ENCODE results near the gene CDH23. TPM values are rescaled to one million over a fixed set of nuclear protein-coding genes. Genes with fewer than 3 reads are reported as not detected.

Gene CDH23
- total and polyA plus RNA-seq, 8 donors = 3.4 to 64.6 (median 9.9) TPM

GRCh38 chr10:71382028-71382427 lies 14.7 kb upstream of the CDH23 start:
- WGBS, 2 donors = 67 to 79% methylated on average over 2 of the region's 2 CpGs
- Histone ChIP-seq H3K36me3 (no peaks in the 10 kb centered on the region), H3K9me3 (no peaks in the 10 kb centered on the region), H3K4me1 (peaks cover 0 to 6% (median 0%) of the 10 kb centered on the region in 3 donors), H3K27ac (no peak overlapping the region), H3K4me3 (no peak overlapping the region), H3K27me3 (no peaks in the 10 kb centered on the region)
- intact Hi-C loops (cut with DNase I) = loop anchor here in 2 of 3 donors (5.0 to 10.0 kb wide), 3 partner anchors 190 to 433 kb away; partner anchors contain the start of gene C10orf105 (in 1 of the 2)
- TF ChIP-seq CTCF (IDR thresholded peaks at IDR 0.05) = no peak
- ATAC-seq = no peak
- FAIRE-seq = no peak
- DNase-seq = no peak

GRCh38 chr10:71382757-71383156 lies 14.0 kb upstream of the CDH23 start:
- ATAC-seq (no peak), DNase-seq (no peak), FAIRE-seq (no peak)
- Histone ChIP-seq H3K9me3 (no peaks in the 10 kb centered on the region), H3K36me3 (no peaks in the 10 kb centered on the region), H3K27me3 (no peaks in the 10 kb centered on the region), H3K27ac (no peak overlapping the region), H3K4me3 (no peak overlapping the region), H3K4me1 (peaks cover 0 to 4% (median 0%) of the 10 kb centered on the region in 3 donors)
- TF ChIP-seq CTCF (IDR thresholded peaks at IDR 0.05) = no peak
- WGBS, 2 donors = 81 to 94% methylated on average over 1 of the region's 1 CpG
- intact Hi-C loops (cut with DNase I) = loop anchor here in 2 of 3 donors (5.0 to 10.0 kb wide), 3 partner anchors 190 to 432 kb away; partner anchors contain the start of gene C10orf105 (in 1 of the 2)

GRCh38 chr10:71383972-71384687 lies 12.6 kb upstream of the CDH23 start:
- Histone ChIP-seq H3K4me3 (no peak overlapping the region), H3K27me3 (no peaks in the 10 kb centered on the region), H3K36me3 (no peaks in the 10 kb centered on the region), H3K9me3 (no peaks in the 10 kb centered on the region), H3K4me1 (no peaks in the 10 kb centered on the region), H3K27ac (no peak overlapping the region)
- TF ChIP-seq CTCF (IDR thresholded peaks at IDR 0.05) = peak; percentile 76 to 92 (median 89)
- ATAC-seq (peak; percentile 84 to 99 (median 96)), DNase-seq (peak; percentile 31 to 92 (median 72)), FAIRE-seq (no peak)
- intact Hi-C loops (cut with DNase I) = loop anchor here in 2 of 3 donors (5.0 to 10.0 kb wide), 3 partner anchors 188 to 431 kb away; partner anchors contain the start of gene C10orf105 (in 1 of the 2)
- WGBS, 2 donors = 20 to 22% methylated on average over 10 of the region's 10 CpGs

- no peak overlapping the region for H3K4me3 ChIP-seq
- no peak for TF ChIP-seq CTCF (IDR thresholded peaks at IDR 0.05)
- no peak for ATAC-seq
Observed at GRCh38 chr10:71388171-71388570, 8.5 kb upstream of the CDH23 start.

More at GRCh38 chr10:71388171-71388570, 8.5 kb upstream of the CDH23 start:
- FAIRE-seq (no peak), DNase-seq (no peak)
- Histone ChIP-seq H3K4me1 (no peaks in the 10 kb centered on the region), H3K27ac (no peak overlapping the region), H3K36me3 (no peaks in the 10 kb centered on the region), H3K27me3 (no peaks in the 10 kb centered on the region), H3K9me3 (no peaks in the 10 kb centered on the region)
- WGBS, 2 donors = 74 to 80% methylated on average over 5 of the region's 5 CpGs
- intact Hi-C loops (cut with DNase I) = loop anchor here in 1 of 3 donors (10.0 kb wide), 2 partner anchors 327 to 427 kb away; partner anchors contain the start of gene C10orf105
